Measurements from ENCODE around the gene MT1M. TPM values are rescaled to one million over a fixed set of nuclear protein-coding genes. Genes with fewer than 3 reads are reported as not detected.
A peak's percentile ranks its signal among the peaks of the same experiment; 100 is the strongest.
"Not testable (repeated sequence)": the region's sequence is repeated elsewhere in the genome, so short reads cannot be mapped to it uniquely, and the experiment has no call there.

MT1M gene
- total and polyA plus RNA-seq, 2 of the 8 experiments (the other 6 are each of a cell fraction or from before 2014, with no cell fraction given): 2.1 TPM; not detected in 1

DNA sequence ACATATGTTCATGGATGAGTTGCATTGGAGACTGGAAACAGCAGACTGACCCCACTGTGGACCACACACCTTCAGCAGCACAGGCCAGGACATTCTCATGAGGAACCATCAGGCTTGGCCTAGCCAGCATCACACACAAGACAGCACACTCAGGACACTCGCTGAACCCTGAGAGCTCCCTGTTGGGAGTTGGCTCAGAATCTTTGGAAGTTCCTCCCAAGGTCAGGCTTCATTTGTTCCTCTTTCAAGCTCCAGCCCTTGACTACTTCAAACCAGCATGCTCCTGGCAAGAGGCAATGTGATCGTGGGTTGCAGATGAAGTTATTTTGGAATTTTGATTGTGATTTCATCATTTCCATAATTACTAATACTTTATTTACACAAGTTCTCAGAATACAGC lies 39.2 kb downstream of the MT1M start:
- not testable (repeated sequence) for H3K79me1 ChIP-seq (ENCODE audit: low read depth, low read length); H3K9me3 ChIP-seq (ENCODE audit: insufficient read depth in 2 of 2, low read depth in 1 of 2, low read length in 1 of 2); H2BK20ac ChIP-seq (ENCODE audit: low read length); H3K36me3 ChIP-seq (ENCODE audit: control insufficient read depth in 2 of 4, insufficient read depth in 4 of 4, low read length in 3 of 4); H3K27ac ChIP-seq (ENCODE audit: low read depth, low read length); H3K56ac ChIP-seq (replicated peaks; ENCODE audit: insufficient read length, low read depth, low read length); H3K4me3 ChIP-seq (ENCODE audit: extremely low read depth in 1 of 4, insufficient read depth in 2 of 4, low read depth in 3 of 4, low read length in 4 of 4); H3K18ac ChIP-seq (ENCODE audit: extremely low read depth, low read length); DNase-seq (ENCODE audit: low read depth in 1 of 2, low spot score in 2 of 2); H2AK5ac ChIP-seq (ENCODE audit: low read depth, low read length); H2BK5ac ChIP-seq (ENCODE audit: low read depth, low read length); H3K4ac ChIP-seq (replicated peaks; ENCODE audit: insufficient read length, low read depth, low read length); H4K20me1 ChIP-seq (replicated peaks in 1 of 2; ENCODE audit: control insufficient read depth in 1 of 2, insufficient read depth in 2 of 2, low read length in 2 of 2); H3K4me2 ChIP-seq (ENCODE audit: insufficient read depth in 1 of 2, low read depth in 2 of 2, low read length in 2 of 2); H3K79me2 ChIP-seq (ENCODE audit: control insufficient read depth in 1 of 2, insufficient read depth in 2 of 2, low read length in 2 of 2); H3K14ac ChIP-seq (ENCODE audit: insufficient read length); H4K5ac ChIP-seq (ENCODE audit: insufficient read length, low read depth, low read length); H4K91ac ChIP-seq (replicated peaks; ENCODE audit: insufficient read length, low read length); H2AFZ ChIP-seq (ENCODE audit: low read length); H3K23ac ChIP-seq (ENCODE audit: insufficient read length); H3K9ac ChIP-seq (replicated peaks in 1 of 4; ENCODE audit: extremely low read depth in 1 of 4, low read depth in 3 of 4, low read length in 3 of 4); H2BK120ac ChIP-seq (replicated peaks; ENCODE audit: low read depth, low read length); H2BK15ac ChIP-seq (ENCODE audit: low read length); H4K8ac ChIP-seq (ENCODE audit: extremely low read depth, insufficient read depth, low read length)
- Histone ChIP-seq H3K27me3 (replicated peaks in 1 of 4; ENCODE audit: control insufficient read depth in 3 of 4, extremely low read depth in 1 of 4, insufficient read depth in 3 of 4, low read length in 3 of 4) (peaks cover 53 to 82% (median 68%) of the 10 kb centered on the region in 4 experiments), H3K4me1 (replicated peaks in 1 of 4; ENCODE audit: control insufficient read depth in 3 of 4, insufficient read depth in 4 of 4, low read length in 3 of 4) (peaks cover 3 to 22% (median 17%) of the 10 kb centered on the region in 4 experiments), H2BK12ac (ENCODE audit: low read depth, low read length) (peak overlapping the region; percentile 64; the same call in 1 of the 2 replicates), H3K23me2 (ENCODE audit: low read depth, low read length) (peaks cover 10% of the 10 kb centered on the region; the same call in 1 of the 2 replicates)
- POLR2A ChIA-PET (ENCODE audit: partially characterized antibody): interaction anchor here (8.9 to 13.9 kb wide), 2 partner anchors 9 to 17 kb away, joined by 74 to 205 read pairs; partner anchors contain the start of genes MT1B, MT1F and MT1X
- FAIRE-seq: peak; percentile 69
- CTCF ChIA-PET (ENCODE audit: partially characterized antibody): interaction anchor here (1.1 to 4.6 kb wide), 6 partner anchors 10 to 185 kb away, joined by 3 to 62 read pairs (median 6); no protein-coding TSS in a partner anchor
- WGBS, 2 experiments (ENCODE audit: extremely low coverage in 1 of 2, insufficient coverage in 1 of 2, insufficient read length in 1 of 2, insufficient replicate concordance in 2 of 2, low coverage in 1 of 2, low lambda C conversion rate in 2 of 2, missing lambda C conversion rate in 1 of 2): 82% methylated on average over 2 of the region's 2 CpGs; no CpG with 5 or more reads in 1 of the 2 experiments

DNA sequence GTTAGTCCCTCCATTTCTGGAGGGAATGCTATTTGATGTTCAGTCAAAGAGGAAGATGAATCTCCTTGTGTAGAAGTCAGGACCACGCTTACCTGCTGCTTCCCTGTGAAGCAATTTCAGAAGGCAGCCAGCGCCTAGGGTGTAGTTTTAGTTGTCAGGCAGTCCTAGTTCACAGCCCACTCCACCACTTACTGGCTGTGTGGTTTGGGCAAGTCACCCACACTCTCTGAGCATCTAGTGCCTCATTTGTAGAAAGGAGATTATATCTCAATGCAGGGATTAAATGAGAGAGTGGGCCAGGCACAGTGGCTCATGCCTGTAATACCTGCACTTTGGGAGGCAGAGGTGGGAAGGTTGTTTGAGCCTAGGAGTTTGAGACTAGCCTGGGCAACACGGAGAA lies 39.7 kb downstream of the MT1M start:
- not testable (repeated sequence) for FAIRE-seq; H3K56ac ChIP-seq (replicated peaks; ENCODE audit: insufficient read length, low read depth, low read length); H2BK5ac ChIP-seq (ENCODE audit: low read depth, low read length); H3K23ac ChIP-seq (ENCODE audit: insufficient read length); H3K36me3 ChIP-seq (ENCODE audit: control insufficient read depth in 2 of 4, insufficient read depth in 4 of 4, low read length in 3 of 4); H4K8ac ChIP-seq (ENCODE audit: extremely low read depth, insufficient read depth, low read length); H3K79me1 ChIP-seq (ENCODE audit: low read depth, low read length); H2BK12ac ChIP-seq (ENCODE audit: low read depth, low read length); H3K4me3 ChIP-seq (ENCODE audit: extremely low read depth in 1 of 4, insufficient read depth in 2 of 4, low read depth in 3 of 4, low read length in 4 of 4); H3K4ac ChIP-seq (replicated peaks; ENCODE audit: insufficient read length, low read depth, low read length); H2AFZ ChIP-seq (ENCODE audit: low read length); H2BK120ac ChIP-seq (replicated peaks; ENCODE audit: low read depth, low read length); H4K5ac ChIP-seq (ENCODE audit: insufficient read length, low read depth, low read length); H3K4me2 ChIP-seq (ENCODE audit: insufficient read depth in 1 of 2, low read depth in 2 of 2, low read length in 2 of 2); H3K27ac ChIP-seq (ENCODE audit: low read depth, low read length); H2AK5ac ChIP-seq (ENCODE audit: low read depth, low read length); H2BK20ac ChIP-seq (ENCODE audit: low read length); H4K91ac ChIP-seq (replicated peaks; ENCODE audit: insufficient read length, low read length); H3K14ac ChIP-seq (ENCODE audit: insufficient read length); H3K9me3 ChIP-seq (ENCODE audit: insufficient read depth in 2 of 2, low read depth in 1 of 2, low read length in 1 of 2); H3K79me2 ChIP-seq (ENCODE audit: control insufficient read depth in 1 of 2, insufficient read depth in 2 of 2, low read length in 2 of 2); DNase-seq (ENCODE audit: low read depth in 1 of 2, low spot score in 2 of 2); H3K18ac ChIP-seq (ENCODE audit: extremely low read depth, low read length); H3K9ac ChIP-seq (replicated peaks in 1 of 4; ENCODE audit: extremely low read depth in 1 of 4, low read depth in 3 of 4, low read length in 3 of 4); H4K20me1 ChIP-seq (replicated peaks in 1 of 2; ENCODE audit: control insufficient read depth in 1 of 2, insufficient read depth in 2 of 2, low read length in 2 of 2); H2BK15ac ChIP-seq (ENCODE audit: low read length)
- peaks cover 10% of the 10 kb centered on the region; the same call in 1 of the 2 replicates for H3K23me2 ChIP-seq (ENCODE audit: low read depth, low read length)
- WGBS, 2 experiments (ENCODE audit: extremely low coverage in 1 of 2, insufficient coverage in 1 of 2, insufficient read length in 1 of 2, insufficient replicate concordance in 2 of 2, low coverage in 1 of 2, low lambda C conversion rate in 2 of 2, missing lambda C conversion rate in 1 of 2): 74% methylated on average over 3 of the region's 3 CpGs; no CpG with 5 or more reads in 1 of the 2 experiments
- ChIA-PET CTCF (ENCODE audit: partially characterized antibody) (interaction anchor here (0.6 to 2.9 kb wide), 10 partner anchors 11 to 671 kb away, joined by 3 to 62 read pairs (median 4); no protein-coding TSS in a partner anchor), POLR2A (ENCODE audit: partially characterized antibody) (interaction anchor here (0.7 to 13.9 kb wide), 3 partner anchors 9 to 28 kb away, joined by 3 to 205 read pairs (median 74); partner anchors contain the start of genes MT1B, MT1F and MT1X)
- H3K27me3 ChIP-seq (replicated peaks in 1 of 4; ENCODE audit: control insufficient read depth in 3 of 4, extremely low read depth in 1 of 4, insufficient read depth in 3 of 4, low read length in 3 of 4): peaks cover 48 to 82% (median 67%) of the 10 kb centered on the region in 4 experiments
- H3K4me1 ChIP-seq (replicated peaks in 1 of 4; ENCODE audit: control insufficient read depth in 3 of 4, insufficient read depth in 4 of 4, low read length in 3 of 4): peaks cover 3 to 25% (median 17%) of the 10 kb centered on the region in 4 experiments

All from H1 (cell line).